GM12878 (cell line): ENCODE data around the gene LMOD1.

Experiments used
- CBX5 ChIP-seq: sonication (generic); IDR thresholded peaks from 2 replicates; pipeline ENCODE4 v1.6.1; 2016; ENCODE audit warnings: low read depth, moderate library complexity, mild to moderate bottlenecking, inconsistent platforms
- CTCF ChIP-seq, 3 experiments: IDR thresholded peaks in 2 of 3; conservative IDR thresholded peaks in 1 of 3; 2 replicates each; pipeline ENCODE4 v1.5.1; 2011; ENCODE audit warnings: low read depth in 3 of 3, low read length in 3 of 3, mild to moderate bottlenecking in 3 of 3, control low read depth in 2 of 3, moderate library complexity in 2 of 3, inconsistent platforms in 1 of 3, mixed read lengths in 1 of 3; ENCODE audit not compliant: control insufficient read depth in 2 of 3, insufficient read depth in 1 of 3; ENCODE audit errors: extremely low read depth in 1 of 3
- REST ChIP-seq: IDR thresholded peaks from 2 replicates; pipeline ENCODE4 v1.6.1; 2012; ENCODE audit warnings: mild to moderate bottlenecking, low read depth, low read length
- SUZ12 ChIP-seq: fragments of 200-600 bp; sonication (generic); IDR thresholded peaks from one replicate; pipeline ENCODE4 v1.6.1; 2018; ENCODE audit warnings: antibody characterized with exemption, mild to moderate bottlenecking; ENCODE audit not compliant: unreplicated experiment
- YBX1 ChIP-seq: fragments of 450-650 bp; IDR thresholded peaks from 2 replicates; pipeline ENCODE4 v1.6.1; 2016; ENCODE audit warnings: antibody characterized with exemption

GRCh38 chr1:201939148-201939547, 7.2 kb downstream of the LMOD1 start:
- no peak for TF ChIP-seq YBX1
- no peak for TF ChIP-seq CBX5
- no peak for TF ChIP-seq CTCF (IDR thresholded peaks at IDR 0.05 in 2 of 3, conservative IDR thresholded peaks at IDR 0.05 in 1 of 3; ENCODE audit: control insufficient read depth in 2 of 3, extremely low read depth in 1 of 3, insufficient read depth in 1 of 3, low read depth in 3 of 3, low read length in 3 of 3)
- TF ChIP-seq SUZ12: no peak
- TF ChIP-seq REST: no peak
